HK-2 (cell line): ENCODE data around the gene LAD1.

Source experiments
- DNase-seq: peaks from one replicate; pipeline ENCODE4 v3.0.0-alpha.2; 2018; ENCODE audit not compliant: unreplicated experiment

Gene LAD1, protein sequence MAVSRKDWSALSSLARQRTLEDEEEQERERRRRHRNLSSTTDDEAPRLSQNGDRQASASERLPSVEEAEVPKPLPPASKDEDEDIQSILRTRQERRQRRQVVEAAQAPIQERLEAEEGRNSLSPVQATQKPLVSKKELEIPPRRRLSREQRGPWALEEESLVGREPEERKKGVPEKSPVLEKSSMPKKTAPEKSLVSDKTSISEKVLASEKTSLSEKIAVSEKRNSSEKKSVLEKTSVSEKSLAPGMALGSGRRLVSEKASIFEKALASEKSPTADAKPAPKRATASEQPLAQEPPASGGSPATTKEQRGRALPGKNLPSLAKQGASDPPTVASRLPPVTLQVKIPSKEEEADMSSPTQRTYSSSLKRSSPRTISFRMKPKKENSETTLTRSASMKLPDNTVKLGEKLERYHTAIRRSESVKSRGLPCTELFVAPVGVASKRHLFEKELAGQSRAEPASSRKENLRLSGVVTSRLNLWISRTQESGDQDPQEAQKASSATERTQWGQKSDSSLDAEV

DNA sequence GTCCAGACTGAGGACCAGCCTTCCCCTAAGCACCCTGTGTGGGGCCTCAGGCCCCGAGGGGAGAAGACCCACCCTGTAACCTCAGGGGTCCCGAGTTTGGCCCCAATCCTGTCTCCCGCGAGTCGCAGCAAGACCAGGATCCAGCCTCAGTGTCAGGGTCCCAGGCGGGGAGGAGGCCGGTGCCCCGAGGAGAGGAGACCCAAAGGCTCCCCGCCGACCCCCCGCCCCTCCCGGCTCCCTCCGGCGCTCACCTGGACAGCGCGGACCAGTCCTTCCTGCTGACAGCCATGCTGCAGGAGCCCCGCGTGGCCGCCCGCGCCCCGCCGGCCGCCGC is at the start of gene LAD1:
TSS of gene LAD1 (minus strand) at position 307 of the 334 bp plus-strand sequence. CDS start at position 289, 18 bp downstream.
- no peak for DNase-seq

DNA sequence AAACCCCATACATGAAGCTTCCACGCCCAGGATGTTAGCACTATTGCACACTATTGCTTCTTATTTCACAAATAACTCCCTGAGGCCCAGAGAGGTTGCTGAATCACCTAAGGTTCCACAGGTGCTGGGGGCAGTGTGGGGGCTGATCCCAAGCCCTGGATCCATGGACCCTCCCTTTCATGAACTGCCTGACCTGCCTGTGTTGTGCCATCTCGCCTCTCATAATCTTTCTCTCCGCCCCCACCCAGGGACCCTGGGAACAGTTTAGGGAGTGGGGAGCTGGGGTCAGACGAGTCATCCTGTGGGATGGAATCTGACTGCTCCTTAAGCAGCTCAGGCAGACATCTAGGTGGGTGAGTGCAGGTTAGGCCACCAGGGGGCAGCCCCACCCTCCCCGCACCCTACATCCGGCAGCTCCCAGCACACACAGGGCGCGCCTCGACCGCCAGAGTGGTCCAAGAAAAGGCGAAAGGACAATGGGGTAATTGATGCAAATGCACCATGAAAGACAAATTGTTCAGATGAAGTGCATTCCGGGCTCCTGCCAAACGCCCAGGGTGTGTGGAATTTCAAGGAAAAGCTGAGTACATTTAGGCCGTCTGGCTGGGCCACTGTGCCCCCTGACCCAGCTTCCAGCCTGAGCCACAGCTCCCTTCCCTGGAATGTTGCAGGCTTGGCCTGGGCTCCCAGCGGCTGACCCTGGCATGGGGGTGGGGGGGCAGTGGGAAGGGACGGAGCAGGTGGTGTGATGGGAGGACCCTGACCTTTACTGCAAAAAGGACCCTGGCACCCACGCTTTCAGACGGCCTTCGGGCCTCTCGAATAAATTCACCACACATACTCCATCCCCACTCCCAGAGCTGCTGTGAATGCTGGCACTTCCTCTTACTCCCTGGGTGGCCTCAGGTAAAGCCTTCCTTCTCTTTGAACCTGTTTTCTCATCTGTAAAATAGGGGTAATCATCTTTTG is 49.1 kb upstream of the LAD1 start:
- peak; percentile 80 for DNase-seq

DNA sequence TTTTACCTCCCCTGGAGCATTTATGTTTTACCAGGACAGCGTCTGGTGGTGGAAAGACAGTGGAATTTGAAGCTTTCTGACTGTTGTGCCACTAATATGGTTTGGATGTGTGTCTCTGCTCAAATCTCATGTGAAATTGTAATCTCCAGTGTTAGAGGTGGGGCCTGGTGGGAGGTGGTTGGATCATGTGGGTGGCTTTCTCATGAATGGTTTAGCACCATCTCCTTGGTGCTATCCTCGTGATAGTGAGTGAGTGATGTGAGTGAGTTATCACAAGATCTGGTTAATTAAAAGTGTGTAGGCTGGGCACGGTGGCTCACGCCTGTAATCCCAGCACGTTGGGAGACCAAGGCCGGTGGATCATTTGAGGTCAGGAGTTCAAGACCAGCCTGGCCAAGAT is 46.2 kb upstream of the LAD1 start:
- DNase-seq: no peak

DNA sequence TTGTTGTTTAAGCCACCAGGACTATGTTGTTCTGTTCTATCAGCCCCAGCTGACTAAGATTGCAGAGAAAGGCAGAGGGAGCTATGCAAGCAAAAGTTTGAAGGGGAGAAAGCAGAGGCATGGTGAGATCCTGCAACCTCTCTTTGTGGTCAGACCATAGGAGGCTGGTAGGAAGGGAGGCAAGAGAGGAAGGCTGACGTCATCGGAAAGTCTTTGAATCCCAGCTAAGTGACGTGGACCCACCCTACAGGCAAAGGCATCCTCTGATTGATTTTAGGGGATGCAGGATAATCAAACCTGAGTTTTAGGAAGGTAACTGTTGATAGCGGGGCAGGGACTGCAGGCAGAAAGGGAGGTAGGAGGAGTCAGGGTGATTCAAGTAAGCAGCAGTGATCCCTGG is 45.7 kb upstream of the LAD1 start:
- no peak for DNase-seq

DNA sequence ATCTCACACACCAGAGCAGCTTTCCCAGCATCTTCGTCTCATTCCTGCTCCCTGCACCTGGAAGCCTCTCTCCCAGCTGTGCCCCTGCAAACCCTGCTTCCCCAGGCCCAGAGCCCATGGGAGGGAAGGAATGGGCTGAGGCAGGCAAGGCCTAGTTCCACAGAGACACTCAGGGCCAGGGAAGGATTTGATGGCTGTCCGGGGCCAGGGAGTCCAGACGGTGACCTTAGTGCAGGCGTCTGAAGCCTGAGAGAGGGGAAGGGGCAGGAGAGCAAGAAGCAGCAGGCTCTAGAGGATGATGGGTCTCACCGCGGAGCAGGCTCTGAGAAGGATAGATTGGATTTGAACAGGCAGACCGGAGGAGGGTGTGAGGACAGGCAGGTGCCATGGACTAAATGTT is 44.6 kb upstream of the LAD1 start:
- DNase-seq: no peak

DNA sequence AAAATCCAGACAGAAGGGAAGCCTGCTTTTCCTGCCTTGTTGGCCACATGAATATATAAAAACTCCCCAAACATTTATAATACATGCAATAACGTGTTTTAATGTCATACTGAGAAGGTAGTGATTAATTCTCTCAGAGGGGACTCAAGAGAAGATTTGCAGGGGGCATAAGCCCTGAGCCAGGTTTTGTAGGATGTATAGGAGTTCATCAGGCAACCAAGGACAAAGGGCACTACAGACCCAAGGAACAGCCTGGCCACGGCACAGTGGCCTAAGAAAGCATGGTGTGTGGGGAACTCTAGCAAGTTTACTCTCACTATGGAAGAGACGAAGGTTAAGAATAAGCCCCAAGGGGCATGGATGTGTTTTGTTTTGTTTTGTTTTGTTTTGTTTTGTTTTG is 37.8 kb upstream of the LAD1 start:
- no peak for DNase-seq

DNA sequence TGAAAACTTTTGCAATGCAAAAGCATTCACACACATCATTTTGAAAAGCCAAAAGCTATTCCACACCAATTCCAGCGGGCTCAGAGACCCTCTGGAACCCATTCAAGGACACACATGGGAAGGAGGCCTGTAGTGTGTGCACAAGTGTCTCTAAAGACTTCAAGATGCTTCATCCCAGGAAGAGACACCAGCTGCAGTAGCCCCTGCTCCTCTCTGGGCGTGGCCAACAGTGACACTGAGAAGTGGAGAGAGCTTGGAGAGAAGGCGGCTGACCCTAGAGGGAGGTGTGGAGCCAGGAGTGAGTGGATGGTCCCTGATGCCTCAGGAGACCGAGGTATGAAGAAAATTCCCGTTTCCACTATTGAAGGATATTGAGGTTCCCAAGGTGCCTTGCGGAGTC is 37.3 kb upstream of the LAD1 start:
- no peak for DNase-seq

DNA sequence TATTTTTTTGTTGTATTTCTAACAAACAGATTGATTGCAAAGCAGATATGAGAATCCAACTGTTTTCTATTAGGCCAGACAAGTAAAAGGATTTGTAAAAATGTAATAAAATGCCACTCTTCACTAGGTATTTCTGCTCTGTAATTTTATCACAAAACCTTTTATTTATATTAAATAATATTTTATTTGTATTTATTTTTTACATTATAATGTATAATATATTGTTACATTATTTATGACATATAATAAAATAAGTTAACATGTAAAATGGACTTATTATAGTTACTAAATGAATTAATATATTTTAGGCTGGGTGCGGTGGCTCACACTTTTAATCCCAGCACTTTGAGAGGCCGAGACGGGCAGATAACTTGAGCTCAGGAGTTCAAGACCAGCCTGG is 35.1 kb upstream of the LAD1 start:
- no peak for DNase-seq

DNA sequence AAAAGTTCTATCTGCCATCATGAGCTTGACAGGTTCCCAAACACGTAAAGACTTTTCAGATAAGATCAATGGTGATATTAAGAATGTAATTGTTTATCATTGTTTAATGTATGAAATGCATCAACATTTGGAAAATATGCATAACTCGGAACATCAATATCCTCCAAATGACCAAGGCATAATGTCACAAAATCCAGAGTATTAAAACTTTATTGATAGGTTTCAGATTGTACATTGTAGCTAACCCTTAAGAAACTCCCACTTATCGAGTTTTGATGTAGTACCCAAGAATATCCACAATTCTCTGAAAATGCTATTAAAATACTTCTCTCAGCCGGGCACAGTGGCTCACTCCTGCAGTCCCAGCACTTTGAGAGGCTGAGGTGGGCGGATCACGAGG is 34.5 kb upstream of the LAD1 start:
- DNase-seq: no peak

DNA sequence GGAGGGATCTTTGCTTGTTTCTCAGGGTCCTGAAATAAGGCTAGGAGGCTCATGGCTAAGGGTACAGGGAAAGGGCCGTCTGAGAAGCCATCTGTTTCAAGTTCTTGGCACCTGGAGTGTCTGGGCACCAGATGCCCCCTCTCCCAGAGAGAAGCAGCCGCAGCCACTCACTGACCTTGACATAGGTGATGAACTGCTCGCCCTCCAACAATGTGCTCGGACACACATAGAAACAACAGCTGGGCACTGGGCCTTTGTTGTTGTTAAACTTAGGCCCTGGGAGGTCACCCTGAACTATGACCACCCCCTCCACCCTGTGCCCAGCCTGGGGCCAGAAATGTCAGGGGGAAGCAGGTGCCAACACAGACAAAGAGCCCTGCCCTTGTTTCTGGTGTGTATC is 31.7 kb upstream of the LAD1 start:
- no peak for DNase-seq

DNA sequence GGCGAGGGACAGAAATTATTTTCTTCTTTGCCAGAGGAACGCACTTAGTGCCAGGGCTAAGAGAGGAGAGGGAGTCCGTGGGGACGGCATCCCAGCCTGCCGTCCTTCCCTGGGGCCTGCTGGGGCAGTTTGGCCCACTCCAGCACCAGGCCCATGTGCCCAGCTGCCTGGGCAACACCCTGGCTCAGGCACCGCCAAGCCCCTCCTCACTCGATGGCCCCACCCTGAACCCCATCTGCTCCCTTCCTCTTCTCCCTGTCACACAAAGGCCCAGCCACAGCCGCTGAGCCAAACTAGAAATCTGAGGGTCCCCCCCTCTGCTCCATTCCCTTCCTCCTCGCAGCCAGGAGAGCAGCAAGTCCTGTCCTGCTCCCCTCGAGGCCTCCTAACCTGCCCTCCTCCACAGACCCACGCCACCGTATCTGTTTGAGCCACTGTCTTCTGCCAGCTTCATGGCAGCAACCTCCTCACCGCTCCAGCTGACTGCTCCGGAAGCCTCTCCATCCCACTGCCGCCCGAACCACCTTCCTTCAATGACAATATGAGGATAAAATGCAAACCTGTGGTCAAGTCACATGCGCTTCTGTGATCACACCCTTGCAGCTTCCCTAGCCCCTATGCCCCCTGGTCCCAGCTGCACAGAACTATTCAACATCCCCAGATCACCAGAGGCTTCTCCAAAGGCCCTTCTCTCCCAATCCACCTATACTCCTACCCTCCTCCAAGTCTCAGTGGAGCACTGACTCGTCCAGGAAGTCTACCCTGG is 30.8 kb upstream of the LAD1 start:
- DNase-seq: no peak

DNA sequence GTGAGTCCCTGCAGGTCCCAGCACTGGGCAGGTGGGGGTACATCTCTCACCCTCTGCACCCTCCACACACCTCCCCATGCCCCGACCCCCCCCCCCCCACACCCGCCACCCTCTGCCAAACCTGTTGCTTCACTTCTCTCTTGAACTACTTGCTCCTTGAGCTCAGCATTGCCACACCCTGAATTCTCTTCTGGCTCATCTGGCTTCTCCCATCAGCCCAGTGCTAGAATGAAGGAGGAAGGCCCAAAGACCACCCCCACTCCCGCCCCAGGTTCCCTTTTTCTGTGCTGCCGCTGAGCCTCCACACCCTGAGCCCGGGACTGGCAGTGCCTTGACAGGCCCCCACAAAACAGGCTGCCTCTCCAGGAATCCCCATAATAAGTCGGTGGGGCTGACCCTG is 28.8 kb upstream of the LAD1 start:
- DNase-seq: no peak

DNA sequence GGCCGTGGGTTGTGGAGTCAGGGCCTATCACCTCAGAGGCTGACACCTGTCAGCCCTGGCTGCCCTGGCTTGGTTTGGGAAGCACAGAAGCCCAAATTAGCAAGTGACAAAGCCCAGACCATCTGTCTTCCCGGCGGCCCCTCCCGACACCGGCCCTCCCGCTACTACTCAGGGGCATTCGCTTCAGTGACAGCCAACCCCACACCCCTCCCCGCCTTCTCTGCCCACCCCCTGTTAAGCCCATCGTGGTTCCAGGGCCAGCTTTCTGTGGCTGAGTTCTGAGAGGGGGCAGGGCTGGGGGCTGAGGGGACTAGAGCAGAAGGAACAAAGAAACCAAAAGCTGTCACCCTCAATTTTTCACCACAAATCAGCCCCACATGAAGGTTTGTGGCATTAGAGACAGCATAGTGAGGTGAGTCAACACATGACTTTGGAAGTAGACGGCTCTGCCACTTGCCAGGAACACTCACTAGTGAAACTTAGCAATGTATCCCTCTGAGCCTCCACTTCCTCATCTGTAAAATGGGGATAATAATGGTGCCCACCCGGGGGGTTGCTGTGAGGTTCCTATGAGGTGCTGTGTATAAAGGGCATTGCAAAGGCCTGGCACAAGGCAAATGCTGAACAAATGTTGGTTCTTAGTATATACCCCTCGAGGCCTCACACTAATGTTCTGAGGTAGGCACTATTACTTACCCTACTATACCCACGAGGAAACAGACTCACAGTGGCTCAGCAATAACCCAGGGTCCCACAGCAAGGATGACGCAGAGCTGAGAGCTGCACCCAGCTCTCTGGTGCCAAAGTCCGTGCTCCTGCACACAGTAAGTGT is 27.6 kb upstream of the LAD1 start:
- no peak for DNase-seq

DNA sequence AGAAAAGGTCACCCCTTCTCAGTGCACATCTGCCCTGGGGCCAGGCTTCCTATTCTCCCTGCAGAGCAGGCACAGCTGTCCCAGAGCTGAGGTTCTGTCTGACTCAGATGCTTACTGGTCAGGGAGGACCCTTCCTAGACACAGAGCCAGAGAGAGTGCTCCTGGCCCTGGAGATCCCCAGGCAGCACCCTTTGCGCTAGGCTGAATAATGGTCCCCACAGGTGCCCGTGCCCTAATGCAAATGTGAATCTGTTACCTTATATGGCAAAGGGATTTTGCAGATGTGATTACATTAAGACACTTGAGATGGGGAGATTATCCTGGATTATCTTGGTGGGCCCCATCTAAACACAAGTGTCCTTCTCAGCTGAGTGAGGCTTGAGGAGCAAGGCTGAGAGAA is 25.0 kb upstream of the LAD1 start:
- DNase-seq: no peak

DNA sequence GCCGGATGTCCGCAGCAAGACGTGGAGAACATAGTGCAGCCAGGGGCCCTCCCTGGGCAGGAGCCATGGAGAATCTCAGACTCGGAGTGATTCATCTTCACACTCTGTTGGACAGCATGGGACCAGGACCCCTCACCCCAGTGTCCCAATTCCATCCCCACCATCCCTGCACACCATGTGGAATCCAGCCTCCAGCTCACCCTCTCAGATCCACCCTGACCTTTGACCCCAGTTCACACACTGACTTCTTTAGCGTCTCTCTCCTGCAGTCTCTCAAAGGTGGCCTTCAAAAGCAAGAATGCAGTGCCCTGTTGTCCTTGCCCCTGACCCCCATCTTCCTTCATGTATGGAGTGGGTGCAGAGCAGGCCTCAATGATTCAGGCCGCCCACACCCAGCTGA is 24.5 kb upstream of the LAD1 start:
- DNase-seq: no peak

DNA sequence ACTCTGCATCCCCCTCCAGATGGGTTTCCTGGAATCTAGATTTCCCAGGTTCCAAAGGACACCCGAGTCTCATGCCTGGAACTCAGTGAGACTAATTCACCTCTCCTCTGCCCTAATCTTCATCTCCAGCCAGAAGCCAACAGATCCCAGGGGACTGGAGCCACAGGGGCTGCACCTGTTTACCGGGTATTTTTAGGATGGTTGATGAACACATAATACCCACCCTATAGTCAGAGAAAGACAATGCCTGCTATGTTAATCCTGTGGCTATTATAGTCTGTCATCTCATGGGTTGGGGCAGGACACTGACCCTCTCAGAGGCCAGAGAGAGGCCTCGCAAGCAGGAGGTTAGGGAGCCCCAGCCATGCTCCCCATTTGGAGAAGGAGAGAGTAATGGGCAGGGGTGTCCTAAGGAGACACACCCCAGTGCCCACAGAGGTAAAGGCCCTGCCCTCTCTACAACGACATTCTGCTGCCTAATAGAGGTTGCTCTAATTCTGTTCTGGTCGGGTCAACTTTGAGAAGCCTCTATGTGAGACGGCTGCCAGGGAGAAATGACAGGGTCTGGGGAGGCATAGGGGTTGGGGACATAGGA is 23.4 kb upstream of the LAD1 start:
- DNase-seq: no peak

DNA sequence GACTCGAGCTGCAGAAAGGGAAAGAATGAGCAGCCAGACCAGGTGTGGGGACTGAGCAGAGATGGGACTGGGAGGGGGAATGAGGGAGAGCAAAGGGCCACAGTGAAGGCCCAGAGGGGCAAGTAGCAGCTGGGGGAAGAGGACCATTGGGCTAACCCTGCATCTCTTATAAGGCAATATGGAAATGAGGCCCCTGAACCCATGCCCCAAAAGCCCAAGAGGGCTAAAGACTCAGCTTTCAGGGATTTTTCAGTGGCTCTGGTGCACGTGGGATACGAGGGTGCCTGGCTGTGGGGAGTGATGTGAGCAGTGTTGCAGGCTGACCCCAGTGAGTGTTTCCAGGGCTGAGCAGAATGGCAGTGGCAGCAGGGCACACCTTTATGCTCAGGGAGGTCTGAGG is 22.9 kb upstream of the LAD1 start:
- DNase-seq: no peak

DNA sequence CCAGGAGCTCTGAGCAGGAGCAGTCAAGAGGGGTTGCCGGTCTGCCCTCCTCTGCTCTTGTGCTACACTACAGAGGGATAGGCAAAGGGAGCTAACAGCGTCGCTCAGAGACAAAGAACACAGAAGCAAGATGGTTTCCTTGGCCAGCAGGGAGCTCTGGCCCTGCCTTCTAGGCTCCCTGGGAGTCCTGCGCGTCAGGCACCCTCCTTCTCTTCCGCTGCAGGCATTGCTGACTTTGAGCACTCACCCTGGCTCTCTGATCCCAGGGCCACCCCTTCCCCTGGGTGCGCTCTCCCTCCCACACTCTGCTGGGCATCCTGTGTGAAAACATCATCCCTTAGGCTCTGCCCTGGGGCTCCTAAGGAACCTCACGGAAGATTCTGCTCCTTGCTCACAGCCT is 21.9 kb upstream of the LAD1 start:
- DNase-seq: no peak

DNA sequence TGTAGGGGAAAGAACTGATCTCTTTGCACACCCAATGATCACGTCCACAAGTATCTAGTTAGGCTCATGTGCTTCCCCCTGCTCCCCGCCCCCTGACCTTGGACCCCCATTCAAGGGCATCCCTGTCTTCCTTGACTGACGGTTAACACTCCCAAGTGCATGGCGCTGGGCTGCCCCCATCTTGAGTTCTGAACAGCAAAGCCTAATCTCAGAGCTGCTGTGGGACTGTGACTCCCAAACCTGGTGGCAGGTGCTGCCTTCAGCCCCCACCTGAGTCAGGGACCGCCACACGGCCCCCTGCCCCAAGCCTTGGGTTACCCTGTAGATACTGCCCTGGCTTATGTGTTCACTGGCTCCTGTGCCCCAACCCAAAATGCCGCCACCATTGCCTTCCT is 21.5 kb upstream of the LAD1 start:
- DNase-seq: no peak

DNA sequence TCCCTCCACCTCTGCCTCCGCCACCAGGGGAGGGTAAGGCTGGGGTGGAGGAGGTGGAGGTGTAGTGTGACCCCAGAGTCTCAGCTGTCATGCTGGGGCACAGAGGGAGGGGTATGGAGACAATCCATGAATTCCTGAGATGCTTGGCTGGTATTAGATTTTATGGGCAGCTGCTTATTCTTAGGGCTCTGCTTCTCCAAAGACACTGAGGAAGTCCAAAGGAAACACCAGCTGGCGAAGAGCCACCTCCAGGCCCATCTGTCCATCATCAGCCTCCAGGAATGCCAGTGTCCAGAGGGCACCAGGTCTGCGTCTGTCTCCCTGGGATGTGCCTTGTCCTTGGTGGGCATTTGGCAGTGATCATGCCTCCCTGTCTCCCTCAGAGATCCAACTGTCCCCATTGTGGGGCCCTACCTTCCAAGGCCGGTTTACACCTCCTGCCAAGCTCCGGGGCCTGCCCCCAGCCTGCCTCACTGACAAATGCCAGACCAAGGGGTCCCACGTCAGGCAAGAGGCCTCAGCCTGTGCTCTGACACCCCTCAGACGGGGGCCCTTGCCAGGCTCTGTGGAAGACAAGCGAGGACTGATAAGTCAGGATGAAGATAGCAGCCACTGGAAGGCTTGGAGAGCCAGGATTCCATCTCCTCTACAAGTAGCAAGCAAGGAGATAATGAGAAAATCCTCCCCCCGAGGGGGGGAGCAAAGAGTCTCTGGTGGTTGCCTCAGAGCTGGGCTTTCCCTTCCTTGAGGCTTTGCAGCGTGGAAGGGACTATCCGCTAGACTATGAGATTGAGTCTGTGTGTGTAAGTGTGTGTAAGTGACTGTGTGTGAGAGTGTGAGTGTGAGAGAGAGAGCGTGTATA is 20.9 kb upstream of the LAD1 start:
- DNase-seq: no peak
